GM20431 (cell line): ENCODE measurements around the gene ZNF526.

Source experiments
- in situ Hi-C: fragments of 300-500 bp; cut with MseI, MboI; formaldehyde crosslinking; loops from one replicate; pipeline ENCODE4 v1.15.0; 2020; ENCODE audit warnings: low sequenced_read_pairs; ENCODE audit not compliant: unreplicated experiment

ZNF526 gene

DNA sequence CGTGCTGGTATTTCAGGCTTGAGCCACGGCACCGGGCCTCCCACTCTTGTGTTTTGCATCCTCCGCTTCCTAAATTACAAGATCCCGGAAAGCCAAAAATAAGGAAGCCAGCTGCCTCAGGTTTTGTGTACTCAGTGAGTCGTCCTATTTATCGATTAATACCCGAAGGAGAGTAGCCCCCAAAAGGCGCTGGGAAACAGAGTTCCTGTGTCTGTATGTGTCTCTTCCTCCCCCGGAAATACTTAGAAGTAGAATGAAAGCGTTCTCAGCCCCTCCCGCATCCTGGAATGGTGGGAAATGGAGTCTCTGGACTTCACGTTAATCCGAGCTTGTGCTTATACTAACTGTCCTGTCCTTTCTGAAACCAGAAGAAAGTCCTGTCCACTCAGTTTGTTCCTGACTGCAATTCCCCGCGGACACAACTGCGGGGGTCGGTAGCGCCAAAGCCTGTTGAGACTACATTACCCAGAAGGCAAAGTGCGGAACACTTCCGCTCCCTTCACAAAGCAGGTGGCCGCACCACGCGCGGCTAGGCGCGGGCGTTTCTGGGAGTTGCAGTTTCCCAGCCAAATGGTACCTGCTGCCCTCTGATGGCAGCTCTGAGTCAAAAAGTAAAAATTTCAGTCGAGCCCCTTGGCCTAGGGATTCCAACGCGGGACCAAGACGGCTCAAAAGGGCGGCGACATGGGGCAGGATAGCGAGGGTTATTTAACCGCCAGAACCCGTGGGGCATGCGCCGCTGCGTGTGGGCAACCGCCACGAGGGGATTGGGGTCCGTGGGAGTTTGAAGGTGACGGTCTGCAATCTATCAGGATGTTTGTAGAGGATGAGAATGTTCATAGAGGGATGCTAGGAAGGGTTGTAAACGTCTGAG, 24.5 kb downstream of the ZNF526 start:
- in situ Hi-C loops = no loop called here

DNA sequence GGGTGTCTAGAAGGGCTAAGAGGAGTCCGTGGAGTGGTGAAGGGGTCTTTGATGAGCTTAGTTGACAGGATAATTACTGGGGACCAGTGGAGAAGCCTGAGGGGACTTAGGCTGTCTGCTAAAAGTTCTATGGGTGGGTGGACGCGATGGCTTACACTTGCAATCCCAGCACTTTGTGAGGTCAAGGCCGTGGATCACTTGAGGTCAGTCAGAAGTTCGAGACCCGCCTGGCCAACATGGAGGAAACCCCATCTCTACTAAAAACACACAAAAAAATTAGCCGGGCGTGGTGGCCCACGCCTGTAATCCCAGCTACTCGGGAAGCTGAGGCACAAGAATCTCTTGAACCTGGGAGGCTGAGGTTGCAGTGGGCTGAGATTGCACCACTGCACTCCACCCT, 25.1 kb downstream of the ZNF526 start:
- in situ Hi-C loops = no loop called here

GRCh38 chr19:42246143-42246921, 26.2 kb downstream of the ZNF526 start:
- in situ Hi-C loops = no loop called here

- in situ Hi-C loops = no loop called here
These were observed 27.0 kb downstream of the ZNF526 start for GRCh38 chr19:42246922-42247639.

GRCh38 chr19:42247640-42248199, 27.6 kb downstream of the ZNF526 start:
- in situ Hi-C loops = no loop called here

DNA sequence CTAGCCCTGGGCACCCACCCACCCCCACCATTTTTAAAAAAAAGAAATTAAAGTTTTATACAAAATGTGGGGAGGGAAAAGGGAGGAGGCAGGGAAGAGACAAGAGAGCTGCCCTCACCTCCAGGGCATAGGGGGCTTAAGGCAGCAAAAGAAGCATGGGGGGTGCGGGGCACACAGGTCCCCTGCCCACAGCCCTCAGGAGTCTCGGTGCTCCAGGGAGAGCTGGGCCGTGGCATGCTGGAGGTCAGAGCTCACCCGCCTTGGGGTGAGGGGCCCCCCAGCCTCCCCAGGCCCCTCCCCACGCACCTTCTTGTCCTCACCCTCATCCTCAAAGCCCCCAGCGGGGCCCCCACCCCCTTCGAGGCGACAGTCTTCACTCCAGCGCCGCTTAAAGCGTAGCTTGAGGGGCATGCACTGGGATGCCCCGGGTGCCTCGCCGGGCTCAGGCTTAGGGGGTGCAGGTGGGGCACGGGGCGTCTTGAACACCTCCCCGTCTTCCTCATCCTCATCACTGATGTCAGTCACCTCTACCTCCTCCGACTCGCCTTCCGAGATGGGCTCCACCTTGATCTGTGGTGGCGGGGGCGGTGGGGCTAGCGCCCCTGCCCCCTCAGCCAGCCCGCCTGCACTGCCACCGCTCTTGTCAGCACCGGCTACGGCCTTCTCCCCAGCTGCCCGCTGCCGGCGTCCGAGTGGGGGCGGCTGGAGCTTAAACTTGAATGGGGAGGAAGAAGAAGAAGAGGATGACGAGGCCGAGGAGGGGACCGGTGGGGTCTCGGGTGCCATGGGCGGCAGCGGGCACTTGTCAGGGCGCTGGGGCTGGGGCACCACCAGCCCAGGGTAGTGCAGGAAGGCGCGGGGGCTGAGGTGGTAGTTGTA, 28.4 kb downstream of the ZNF526 start:
- in situ Hi-C loops = no loop called here

- in situ Hi-C loops = no loop called here
These were observed 29.1 kb downstream of the ZNF526 start for GRCh38 chr19:42249149-42249750.

GRCh38 chr19:42249769-42250168, 29.7 kb downstream of the ZNF526 start:
- in situ Hi-C loops = no loop called here

DNA sequence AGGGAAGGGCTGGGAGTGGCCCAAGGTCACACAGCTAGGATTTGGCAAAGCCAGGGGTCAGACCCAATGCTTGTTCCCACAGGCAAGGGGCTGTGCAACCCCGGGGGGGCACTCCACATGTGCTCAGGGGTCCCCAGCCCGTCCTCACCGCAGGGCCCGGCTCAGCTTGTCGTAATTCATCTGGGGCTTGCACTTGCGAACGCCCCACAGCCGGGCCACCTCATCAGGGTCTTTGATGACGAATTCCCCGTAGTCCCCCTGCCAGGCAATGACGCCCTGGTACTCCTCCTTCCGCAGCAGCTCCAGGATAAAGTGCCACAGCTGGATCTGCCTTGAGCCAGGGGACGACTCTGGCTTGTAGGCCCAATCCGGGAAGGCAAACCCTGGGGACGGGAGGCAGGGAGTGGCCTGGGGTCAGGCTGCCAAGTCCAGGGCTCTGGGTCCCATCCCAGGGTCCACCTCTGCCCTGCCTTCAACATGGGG, 30.1 kb downstream of the ZNF526 start:
- in situ Hi-C loops = no loop called here

DNA sequence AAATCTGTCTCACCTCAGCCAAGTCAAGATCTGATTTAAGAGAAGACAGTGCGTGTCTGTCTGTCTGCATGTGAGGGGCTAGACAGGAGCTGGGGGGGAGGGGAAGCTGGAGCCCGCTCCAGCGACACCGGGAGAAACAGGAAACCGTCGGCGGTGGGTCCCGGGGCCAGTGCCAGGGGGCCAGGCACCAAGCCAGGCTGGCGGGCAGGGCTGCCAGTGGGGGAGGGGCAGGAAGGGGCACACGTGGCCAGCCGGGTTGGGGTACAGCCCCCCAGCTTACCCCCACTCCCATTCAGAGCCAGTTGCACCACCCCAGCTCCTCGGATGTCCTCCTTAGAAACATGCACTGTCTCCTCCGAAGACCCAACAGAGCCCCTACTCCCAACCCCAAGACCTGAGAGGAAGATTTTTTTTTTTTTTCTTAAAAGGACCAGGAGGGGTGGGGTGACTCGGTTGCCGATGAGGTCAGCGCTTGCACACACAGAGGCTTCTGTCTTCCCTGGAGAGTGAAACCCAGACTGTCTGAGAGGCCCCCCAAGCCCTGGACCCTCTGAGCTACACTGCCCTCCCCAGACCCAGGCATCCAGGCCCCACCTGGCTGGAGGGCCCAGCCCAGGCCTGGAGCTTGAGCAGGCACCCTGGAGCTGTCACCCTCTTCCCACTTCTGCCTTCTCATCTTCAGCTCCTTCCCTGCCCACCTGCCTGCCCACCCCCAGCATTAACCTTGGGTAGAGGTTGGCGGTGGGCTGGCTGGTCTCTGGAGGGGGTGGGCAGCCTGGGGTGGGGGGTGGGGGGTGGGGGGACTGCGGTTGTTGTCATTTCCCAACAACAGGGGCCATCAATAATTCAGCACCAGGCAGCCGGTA, 30.8 kb downstream of the ZNF526 start:
- in situ Hi-C loops = no loop called here

GRCh38 chr19:42251572-42252358, 31.7 kb downstream of the ZNF526 start:
- in situ Hi-C loops = no loop called here

DNA sequence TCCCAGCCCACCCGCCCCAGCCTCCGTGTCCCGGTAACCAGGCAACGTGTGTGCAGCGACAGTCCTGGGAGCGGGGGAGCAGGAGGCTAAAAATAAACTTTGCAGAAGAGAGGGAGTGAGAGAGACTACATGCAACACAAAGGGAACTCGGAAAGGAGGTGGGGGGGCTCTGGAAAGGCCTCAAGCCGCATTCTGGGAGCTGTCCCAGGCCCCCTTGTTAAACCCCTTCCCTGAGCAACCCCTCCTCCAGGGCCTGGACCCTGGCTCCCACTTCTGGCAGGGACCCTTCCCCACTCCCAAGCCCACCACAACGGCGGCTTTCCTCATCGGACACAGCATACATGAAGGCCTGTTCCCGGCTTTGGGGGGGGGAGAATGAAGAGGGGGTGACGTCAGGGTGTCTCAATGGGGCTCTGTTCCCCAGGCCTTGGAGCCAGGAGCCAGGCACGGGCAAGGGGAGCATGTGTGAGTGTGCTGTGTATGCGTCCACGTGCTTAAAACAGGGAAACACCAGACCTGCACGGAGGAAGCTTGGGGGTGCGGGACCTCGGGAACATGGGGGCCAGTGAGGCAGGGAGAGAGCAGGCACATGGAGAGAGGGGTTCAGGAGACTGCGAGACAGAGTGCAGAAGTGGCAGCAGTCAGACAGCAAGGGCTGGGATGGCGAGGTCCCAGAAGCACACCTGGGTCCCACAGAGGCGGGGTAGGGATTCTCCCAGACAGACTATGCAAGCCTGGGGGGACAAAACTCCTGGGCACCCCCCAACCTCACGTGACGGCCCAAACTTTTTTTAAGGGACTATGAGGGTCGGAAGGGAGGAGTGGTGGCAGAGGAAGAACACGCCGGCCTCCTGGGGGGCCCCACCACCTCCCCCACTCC, 32.5 kb downstream of the ZNF526 start:
- in situ Hi-C loops = no loop called here

DNA sequence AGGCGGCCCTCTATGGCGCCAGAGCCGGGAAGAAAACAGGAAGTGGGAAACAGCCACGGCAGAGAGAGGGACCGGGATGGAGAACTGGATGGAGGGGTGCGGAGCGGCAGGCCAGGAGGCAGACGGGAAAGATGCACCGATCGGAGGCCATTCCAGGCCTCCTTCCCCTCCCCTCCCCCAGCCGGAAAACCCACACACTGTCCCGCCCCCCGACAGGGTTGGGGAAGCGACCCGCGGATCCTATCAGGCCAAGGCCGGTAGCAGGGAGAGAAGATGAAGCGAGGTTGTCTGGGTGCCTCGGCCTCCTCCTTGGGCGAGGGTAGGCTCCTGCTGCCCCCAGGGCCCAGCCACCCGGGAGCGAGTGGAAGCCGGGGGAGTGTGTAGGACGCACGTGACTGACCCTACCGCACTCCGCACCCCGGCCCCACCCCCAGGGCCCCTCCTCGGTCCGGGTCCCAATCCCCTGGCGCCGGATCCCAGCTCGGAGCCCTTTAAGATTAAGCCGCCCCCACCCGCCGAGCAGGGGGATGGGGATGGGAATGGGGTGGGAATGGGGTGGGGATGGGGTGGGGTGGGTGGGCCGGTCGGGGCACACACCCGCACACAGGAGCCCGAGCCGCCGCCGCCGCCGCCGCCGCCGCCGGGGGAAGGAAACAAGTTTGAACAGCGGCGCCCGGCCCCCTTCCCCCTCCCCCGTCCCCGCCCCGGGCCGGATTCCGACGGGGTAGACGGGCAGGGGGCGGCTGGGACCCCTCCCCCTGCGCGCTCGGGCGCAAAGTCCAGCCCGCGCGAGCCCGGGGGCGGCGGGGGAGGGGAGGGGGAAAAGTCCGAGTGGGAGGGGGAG, 33.4 kb downstream of the ZNF526 start:
- in situ Hi-C loops = no loop called here

DNA sequence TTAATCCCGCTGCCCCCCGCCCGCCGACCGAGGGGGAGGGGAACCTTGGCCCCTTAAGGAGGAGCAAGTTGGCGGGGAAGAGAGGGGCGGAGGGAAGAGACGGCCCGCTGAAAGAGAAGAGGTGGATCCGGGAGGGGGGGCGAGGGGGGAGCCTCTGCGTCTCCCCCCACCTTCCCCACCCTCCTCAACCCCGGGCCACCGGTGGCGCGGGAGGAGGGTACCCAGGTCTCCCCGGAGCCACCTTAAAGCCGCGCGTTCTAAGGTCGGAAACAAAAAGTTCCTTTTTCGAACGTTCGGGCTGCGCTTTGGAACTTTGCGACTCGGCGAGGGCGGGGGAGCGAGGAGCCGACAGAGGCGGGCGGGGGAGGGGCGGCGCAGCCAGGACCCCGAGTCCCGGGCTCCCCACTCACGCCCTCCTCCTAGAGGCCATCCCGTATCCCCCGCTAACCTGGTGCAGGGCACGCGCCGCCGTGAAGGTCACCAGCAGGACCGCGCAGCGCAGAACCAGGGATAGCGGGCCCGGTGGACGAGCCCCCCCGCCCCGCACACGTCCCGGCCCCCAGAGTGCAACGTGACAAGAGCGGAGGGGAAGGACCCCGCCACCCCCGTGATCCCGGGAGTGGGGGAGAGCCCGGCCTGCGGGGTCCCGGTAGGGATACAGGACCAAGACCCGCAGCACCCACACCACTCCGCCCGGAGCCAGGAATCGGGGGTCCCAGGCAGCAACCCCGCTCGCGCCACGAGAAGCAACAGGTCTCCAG, 34.2 kb downstream of the ZNF526 start:
- in situ Hi-C loops = no loop called here
